Stimulated activated CD8-positive, alpha-beta memory T cell treated with anti-CD3 and anti-CD28 coated beads, Interleukin-2, amount 100 ng/mL, for 1 hour (primary cell): Measurements from ENCODE around the gene MARCO.
"Not testable (repeated sequence)": the region's sequence is repeated elsewhere in the genome, so short reads cannot be mapped to it uniquely, and the experiment has no call there.

Experiments
- DNase-seq, 2 donors: peaks; one replicate each; pipeline ENCODE4 v3.0.0-alpha.2; 2020; ENCODE audit warnings: low read depth in 2 of 2

MARCO gene

GRCh38 chr2:119037922-119038321 is 95.9 kb downstream of the MARCO start:
- DNase-seq = not testable (repeated sequence)

- DNase-seq = no peak
Observed at GRCh38 chr2:119040730-119041129, 98.7 kb downstream of the MARCO start.
